Measurements from ENCODE around the gene PRKCZ. TPM values are rescaled to one million over a fixed set of nuclear protein-coding genes. Genes with fewer than 3 reads are reported as not detected.

The PRKCZ gene
- total RNA-seq, 1 donor from 2014 or later = 20.8 TPM

DNA sequence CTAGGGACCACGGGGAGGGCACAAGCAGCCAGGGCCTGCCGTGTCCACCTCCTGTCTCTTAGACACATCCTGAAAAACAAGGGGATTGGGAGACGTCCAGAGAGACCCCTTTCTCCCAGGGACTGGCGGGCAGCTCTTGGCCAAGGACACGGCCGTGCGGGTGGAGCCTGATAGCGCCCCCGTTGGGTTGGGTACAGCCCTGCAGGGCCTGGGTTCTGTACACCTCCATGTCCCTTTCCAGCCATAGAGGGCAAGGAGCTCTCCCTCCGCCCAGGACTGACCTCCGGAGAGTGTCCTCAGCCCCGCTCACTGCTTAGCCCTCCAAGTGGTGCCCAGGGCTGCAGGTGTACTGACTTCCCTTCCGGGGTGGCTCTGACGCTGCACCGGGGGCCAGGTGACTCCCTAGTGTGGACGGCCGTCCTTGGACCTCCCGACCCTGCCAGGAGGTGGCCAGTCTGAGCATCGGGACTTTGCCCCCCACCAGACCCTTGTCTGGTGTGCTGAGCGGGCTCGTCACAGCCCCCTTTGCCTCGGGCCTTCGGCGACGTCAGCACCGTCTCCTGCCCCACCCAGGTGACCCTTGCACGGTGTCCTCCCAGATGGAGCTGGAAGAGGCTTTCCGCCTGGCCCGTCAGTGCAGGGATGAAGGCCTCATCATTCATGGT lies 5.8 kb downstream of the PRKCZ start:
- DNase-seq (no peak), ATAC-seq (no peak)
- intact Hi-C loops (cut with micrococcal nuclease) = no loop called here

DNA sequence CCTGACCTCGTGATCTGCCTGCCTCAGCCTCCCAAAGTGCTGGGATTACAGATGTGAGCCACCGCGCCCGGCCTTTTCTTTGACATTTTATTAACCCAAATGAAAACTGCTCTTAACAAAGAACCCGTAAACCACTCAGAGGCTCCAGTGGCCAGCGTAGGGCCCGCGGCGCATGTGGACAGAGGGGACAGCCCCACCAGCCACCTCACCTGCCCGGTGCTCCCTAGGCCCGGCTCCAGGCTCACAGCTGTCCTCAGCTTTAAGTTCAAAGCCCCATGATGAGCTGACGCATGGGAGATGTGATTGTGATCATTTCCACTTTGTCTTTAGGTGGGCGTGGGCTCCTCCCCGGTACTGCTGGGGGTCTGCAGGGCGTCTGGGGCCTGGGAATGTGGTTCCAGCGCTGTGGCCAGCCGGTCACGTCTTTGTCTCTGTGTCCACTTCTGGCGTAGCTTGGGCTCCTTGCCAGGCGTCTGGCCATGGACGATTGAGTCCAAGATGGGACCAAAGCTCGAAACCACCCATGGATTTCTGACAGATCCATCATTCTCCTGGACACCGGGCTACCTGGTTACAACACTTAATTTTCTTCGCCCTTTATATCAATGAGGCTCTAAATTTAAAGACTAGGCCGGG lies 6.9 kb downstream of the PRKCZ start:
- ATAC-seq (no peak), DNase-seq (no peak)

DNA sequence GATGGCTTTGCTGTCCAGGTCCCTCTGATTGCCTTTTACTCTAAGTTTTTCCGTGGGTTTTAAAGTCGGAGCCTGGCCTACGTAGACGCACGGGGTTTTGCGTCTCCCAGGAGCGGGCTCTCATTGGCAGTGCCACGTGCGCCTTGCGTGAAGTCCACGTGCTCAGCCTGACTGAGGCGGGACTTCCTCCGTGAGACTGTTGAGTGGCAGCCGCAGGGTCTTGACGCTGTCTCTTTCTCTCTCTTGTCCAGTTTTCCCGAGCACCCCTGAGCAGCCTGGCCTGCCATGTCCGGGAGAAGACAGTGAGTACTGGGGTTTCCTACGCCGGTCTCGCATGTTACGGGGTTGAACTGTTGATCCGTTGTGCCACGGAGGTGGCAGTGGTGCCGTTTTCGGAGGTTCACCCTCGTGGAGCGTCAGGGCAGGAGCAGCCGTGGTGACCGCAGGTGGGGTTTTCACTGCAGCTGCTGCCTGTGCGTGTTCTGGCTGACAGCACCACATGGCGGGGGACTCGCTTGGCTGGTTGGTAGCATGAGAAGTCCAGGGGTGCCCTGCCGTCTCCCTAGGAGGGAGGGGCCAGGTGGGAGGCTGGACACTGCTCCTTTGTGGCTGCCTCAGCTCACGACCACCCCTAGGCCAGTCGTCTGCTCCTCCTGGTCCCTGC lies 9.2 kb downstream of the PRKCZ start:
- DNase-seq (no peak), ATAC-seq (no peak)
- intact Hi-C loops (cut with micrococcal nuclease) = no loop called here

More for the DNA sequence above, 6.9 kb downstream of the PRKCZ start:
- intact Hi-C loops (cut with micrococcal nuclease) = no loop called here

DNA sequence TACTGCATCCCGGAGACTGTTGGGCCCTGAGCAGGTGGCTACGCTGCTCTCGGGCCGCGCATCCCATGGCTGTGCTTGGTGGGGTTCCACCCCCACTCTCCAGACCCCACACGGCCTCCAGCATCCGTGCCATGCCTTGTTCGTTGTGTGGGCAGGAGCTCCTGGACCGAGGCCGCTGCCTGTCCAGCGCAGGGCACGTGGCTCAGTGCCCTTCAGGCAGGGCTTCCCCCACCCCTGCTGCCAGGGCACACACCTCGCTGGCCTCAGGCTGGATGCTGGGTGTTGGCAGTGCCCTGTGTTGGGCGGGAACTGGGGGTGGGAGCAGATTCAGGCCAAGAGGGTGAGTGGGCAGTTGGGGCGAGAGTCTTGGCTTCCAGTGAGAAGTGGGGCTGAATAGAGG lies 9.9 kb downstream of the PRKCZ start:
- DNase-seq = no peak
- ATAC-seq = no peak
- intact Hi-C loops (cut with micrococcal nuclease) = no loop called here

DNA sequence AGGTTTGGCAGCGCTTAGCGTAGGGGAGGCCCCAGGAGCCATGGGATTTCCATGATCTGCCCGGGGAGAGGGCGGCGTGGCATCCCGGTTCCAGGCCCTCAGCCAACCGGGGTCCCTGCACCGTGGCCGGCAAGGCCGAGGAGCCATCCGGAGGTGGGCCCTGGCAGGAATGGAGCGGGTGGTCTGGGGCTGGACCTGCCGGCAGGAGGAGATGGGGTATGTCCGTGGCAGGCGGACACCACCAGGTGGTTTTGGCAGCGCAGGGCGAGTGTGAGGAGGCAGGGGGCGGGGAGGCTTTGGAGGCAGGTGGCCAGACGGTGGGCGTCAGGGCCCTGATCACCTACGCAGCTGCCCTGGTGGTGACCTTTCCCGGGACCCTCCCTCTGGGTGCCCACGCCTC lies 10.3 kb downstream of the PRKCZ start:
- intact Hi-C loops (cut with micrococcal nuclease) = no loop called here
- no peak for ATAC-seq
- no peak for DNase-seq

DNA sequence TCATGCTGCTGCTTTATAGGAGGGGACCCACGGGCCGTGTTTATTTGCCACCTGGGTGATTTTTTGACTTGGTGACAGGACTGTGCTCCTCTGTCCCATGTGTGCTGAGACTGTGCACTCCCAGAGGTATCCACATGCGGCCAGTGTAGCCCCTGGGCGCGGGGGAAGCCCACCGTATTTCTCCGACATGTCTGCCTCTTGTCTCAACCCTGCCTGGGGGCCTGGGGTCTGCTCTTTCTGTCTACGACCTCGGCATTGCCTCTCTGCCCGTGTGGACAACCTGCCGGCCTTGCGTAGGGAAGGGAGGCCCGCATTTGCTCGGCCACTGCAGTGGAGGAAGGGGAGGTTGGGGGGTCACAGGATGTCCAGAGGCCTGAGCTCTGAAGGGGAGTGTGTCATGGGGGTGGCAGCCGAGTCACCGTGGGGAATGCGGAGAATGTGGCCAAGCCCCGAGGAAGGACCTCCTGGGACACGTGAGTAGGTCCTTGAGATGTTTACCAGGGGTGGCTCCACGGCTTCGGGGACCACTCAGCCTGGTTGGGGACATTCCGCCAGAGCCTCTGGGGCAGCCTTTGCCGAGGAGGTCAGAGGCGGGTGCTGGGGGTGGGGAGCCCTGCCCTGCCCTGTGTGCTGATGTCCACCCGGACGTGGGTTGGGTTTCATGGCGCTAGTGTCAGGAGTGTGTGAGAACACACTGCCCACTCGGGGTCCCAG lies 11.0 kb downstream of the PRKCZ start:
- DNase-seq = no peak
- ATAC-seq = no peak
- intact Hi-C loops (cut with micrococcal nuclease) = no loop called here

DNA sequence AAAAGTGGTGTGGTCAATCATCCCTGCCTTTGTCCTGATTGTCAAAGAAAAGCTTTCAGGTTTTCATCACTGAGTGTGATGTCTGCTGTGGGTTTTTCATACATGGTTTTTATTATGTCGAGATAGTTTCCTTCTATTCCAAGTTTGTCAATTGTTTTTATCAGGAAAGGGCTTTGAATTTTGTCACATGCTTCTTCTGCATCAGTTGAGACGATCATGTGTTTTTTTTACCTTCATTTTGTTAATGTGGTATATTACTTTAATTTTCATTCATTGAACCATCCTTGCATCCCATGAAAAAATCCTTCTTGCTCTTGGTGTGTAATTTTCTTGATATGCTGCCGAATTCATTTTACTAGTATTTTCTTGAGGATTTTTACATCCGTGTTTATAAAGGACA lies 15.5 kb downstream of the PRKCZ start:
- intact Hi-C loops (cut with micrococcal nuclease) = no loop called here
- DNase-seq (no peak), ATAC-seq (no peak)

DNA sequence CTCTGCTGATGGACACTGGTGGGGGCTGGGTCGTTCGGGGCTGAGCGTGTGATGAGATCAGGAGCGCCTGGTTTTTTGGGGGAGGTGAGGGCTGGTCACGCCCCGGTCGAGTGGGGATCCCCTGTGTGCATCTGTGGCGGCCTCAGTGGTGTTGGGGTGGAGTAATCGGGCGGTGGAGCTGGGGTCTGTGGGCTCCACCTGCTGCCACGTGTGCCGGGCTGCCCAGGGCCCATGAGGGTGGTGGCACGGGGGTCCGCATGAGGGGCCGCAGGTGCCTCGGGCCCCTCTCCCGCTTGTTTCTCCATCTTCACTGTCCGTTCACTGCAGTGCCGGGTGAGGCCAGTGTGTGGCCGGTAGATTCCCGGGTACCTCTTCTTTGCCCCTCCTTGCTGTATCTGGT lies 17.2 kb downstream of the PRKCZ start:
- intact Hi-C loops (cut with micrococcal nuclease) = no loop called here
- ATAC-seq (no peak), DNase-seq (no peak)

DNA sequence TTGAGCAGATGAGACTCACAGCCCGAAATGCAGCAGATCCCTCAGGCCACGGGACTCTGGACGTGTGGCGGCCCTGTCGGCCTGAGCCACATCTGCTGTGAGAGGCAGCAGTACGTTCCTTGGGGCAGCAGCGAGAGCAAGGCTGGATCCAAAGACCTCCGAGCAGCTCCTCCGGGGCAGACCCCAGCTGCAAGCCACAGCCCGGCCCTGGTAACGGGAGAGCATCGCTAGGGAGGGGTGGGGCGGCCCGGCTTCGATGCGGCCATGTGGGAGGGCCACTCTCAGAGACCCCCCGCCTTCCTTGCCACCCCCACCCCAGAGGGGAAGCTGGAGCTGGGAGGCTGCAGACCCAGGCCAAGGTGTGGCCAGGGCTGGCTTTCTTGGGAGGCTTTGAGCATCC lies 17.8 kb downstream of the PRKCZ start:
- DNase-seq = no peak
- intact Hi-C loops (cut with micrococcal nuclease) = no loop called here
- ATAC-seq = no peak

DNA sequence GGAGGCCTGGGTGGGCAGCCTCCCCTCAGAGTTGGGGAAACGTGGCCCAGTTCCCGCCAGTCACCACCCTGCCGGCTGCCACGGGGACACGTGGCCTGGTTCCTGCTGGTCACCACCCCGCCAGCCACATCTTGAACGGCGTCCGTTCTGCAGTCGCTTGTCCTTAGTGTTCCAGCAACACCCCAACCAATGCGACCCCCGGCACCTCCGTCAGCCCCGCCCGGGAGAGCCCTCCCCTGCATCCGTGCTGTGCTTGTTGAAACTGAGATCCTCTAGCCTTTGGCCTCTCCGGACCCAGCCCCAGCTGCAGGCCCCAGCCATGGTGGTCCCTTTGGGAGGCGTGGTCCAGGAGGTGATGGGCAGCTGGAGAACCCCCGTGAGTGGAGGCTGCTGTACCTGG lies 18.7 kb downstream of the PRKCZ start:
- no peak for ATAC-seq
- intact Hi-C loops (cut with micrococcal nuclease) = no loop called here
- DNase-seq = no peak

DNA sequence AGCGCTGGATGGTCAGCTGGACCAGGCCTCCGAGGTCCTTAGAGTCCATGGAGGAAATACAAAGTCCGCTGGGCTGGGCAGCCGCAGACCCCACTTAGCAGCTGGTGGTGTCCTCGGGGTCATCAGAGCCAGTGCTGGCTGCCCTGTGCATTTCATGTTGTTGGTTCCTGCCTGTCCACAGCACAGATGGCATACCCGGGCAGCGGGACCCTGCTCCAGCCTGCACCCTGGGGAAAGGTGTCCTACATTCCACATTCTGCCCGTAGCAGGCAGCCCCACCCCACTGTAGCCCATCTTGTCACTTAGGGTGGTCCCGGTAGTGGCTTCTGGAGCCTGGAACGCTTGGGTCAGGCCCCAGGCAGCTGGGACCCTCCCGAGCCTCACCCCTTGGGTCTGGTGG lies 19.8 kb downstream of the PRKCZ start:
- intact Hi-C loops (cut with micrococcal nuclease) = no loop called here
- no peak for ATAC-seq
- DNase-seq = no peak

DNA sequence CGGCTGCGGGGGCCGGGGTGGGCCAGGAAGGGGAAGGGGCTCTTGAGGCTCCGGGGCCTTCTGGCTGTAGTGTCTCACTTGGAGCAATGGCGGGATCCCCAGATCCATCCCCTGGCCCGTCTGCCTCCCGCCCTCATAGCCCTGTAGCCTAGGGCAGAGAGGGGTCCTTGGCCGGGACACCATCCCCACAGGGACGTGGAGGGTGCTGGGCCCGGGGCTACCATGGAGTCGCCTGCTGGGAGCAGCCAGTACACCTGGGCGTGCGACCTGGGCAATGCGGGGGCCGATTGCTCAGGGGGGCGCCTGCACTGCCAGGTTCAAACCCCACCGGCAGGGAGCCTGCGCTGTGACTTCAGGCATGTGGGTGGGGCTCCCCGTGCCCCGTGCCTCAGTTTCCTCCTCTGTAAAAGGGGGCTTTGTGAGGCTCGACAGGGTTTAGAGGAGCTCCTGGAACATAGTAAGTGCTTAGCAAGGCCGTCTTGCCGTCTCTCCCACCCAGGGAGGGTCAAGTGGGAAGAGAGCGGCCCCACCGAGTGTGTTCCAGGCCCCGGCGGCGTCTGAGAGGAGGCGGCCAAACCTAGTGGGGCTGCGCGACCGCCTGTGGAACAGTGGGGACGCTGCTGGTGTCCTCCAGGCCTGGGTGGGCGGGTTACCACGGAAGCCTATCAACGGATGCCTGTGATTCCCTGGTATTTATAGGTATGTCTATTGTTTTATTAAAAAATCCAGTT lies 20.8 kb downstream of the PRKCZ start:
- intact Hi-C loops (cut with micrococcal nuclease) = no loop called here
- ATAC-seq (no peak), DNase-seq (no peak)

DNA sequence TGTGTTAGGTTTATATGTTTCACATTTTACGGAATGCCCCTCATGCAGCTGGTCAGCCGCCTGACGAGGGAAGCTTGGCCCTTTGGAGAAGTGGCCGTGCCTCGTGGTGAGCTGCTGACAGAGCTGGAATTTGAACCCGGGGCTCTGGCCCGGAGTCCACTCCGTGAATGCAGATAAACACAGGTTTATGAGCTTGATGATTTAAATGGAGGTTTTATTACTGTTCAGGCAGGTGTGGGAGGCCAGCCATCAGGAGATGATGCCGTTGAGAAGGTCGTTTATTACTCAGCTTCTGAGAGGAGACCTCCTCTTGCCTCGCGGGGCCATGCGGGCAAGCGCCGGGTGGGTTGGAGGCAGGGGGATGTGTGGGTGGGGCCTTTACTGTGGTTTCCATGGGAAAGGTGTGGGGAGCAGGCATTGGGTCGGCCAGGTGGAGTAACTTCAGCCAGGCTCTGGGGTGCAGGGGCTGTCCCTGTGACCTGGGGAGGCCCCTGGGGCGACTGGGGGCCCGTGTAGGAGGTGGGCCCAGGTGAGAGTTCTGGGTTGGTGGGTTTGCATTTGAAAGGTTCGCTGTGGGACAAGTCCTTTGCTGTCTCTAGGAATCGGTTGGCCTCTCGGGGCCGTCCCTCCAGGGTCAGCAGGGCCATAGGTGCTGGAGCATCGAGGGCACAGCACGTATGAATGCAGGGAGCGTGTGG lies 22.0 kb downstream of the PRKCZ start:
- ATAC-seq = no peak
- DNase-seq = no peak
- intact Hi-C loops (cut with micrococcal nuclease) = no loop called here

DNA sequence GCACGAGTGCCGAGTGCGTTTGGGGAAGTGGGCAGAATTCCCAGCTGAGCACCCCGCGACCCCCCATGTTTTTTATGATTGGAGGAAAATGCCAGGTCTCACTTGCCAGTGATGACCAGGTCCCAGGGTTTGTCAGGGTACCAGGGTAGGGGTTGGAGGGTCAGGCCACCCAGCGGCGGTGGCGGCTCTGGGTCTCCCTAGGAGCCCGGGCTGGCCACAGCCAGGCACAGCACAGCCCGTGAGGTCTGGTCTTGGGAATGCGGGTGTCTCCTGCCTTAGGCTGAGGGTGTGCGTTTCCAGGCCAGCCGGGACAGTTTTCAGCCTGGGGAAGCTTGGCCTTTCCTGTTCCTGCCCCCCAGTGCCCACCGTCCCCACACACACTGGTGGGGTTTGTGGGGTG lies 22.7 kb downstream of the PRKCZ start:
- intact Hi-C loops (cut with micrococcal nuclease) = no loop called here
- no peak for ATAC-seq
- no peak for DNase-seq

DNA sequence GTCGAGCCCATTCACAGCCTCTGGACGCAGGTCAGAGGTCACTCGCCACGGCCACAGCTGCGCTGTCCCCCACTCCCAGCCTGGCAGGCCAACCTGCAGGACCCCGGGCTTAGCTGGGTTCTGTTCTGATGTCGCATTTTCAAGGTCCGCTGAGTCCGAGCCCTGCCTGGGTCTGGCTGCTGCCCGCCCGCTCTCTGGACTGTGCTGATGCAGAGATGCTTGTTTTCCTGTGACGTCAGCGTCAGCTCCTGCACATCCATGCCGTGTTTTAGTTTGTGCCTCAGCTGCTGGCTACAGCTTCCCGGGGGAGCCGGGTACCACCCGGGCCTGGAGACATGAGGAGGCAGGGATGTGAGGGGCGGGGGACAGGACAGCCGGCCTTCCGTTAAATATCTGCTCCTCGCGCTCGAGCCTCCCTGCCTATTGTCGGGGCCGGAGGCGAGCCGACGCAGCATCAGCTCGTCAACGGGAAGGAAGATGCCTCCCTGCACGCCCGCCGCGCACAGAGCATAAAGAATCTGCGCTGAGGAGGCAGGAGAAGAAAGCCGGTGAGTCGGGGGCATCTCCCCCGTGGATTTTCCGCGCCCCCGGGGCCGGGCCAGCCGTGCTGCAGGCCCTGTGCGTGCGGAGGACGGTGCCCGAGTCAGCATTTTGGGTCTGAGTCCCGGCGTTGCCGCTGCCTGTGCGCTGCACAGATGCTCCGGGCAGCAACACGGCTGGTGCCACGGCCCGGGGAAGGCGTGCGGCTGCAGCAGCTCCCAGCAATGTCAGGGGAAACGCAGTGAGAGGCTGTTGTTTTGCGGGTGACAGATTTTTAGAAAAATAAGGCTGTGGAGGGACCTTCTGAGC lies 23.4 kb downstream of the PRKCZ start:
- ATAC-seq = no peak
- no peak for DNase-seq
- intact Hi-C loops (cut with micrococcal nuclease) = no loop called here

DNA sequence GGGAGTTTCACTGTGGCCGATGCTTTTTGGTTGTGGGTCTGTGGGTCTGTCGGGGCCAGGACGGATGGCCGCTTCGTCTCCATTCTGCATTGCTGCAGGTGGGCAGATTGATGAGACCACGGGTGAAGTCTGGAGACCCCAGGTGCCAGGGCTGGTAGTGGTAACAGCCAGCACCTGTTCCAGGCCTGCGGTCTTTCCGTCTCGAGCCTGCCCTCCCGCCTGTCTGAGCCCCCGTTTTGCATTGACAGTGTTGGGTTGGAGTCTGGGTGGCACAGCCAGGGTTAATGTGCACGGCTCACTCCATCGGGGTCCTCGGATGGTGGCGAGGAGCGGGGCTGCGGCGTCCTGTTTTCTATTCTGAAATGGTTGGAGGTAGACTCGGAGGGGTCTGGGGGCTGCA lies 24.2 kb downstream of the PRKCZ start:
- intact Hi-C loops (cut with micrococcal nuclease) = no loop called here
- no peak for DNase-seq
- ATAC-seq = no peak

DNA sequence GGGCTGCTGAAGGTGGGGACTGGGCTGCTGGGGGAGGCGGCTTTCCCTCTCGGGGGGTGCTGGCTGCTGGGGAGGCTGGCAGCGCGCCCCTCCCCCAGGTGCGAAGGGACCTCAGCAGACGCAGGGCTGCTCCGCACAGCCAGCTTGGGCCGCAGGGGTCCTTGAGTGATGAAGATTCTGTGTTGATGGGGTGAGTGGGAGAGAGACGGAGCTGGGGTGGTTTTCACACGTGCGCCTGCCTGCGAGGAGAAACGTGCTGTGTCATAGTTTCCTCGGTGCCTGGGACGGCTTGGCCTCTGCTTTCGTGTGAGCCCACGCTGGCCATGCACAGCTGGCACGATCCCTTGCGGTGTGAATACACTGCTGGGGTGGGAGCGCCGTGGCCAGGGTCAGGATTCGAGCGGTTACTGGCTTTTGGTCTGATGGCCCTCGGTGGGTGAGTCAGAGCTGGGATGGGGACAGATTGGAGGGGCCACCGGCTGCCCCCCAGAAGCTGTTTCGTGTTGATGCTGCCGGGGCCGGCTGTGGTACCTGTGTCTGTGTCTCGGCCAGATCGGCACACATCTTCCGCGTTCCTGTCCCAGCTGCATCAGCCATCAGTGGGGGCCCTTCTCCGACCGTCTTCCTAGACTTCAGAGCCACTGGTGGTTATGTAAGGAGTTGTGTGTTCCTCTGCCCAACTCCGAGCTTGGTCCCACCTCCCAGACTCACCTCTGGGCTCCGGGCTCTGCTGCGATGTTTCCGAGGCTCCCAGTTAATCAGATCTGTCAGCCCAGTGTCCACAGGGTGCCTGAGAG lies 24.9 kb downstream of the PRKCZ start:
- DNase-seq = no peak
- intact Hi-C loops (cut with micrococcal nuclease) = no loop called here
- ATAC-seq = no peak
